Left cardiac atrium (tissue), 4 donors: ENCODE results near the gene FBXO10. TPM values are rescaled to one million over a fixed set of nuclear protein-coding genes. Genes with fewer than 3 reads are reported as not detected.

Experiments
- ATAC-seq, 2 donors: fragments of 200-7000 bp; cut with Tn5 transposase; one replicate each; pipeline ENCODE4 v1.9.1; 2020; ENCODE audit warnings: mild to moderate bottlenecking in 2 of 2, moderate library complexity in 2 of 2
- DNase-seq: peaks from one replicate; pipeline ENCODE4 v3.0.0-alpha.2; 2020
- intact Hi-C, 2 donors: fragments of 100-400 bp; cut with DNase I; formaldehyde crosslinking; loops; one replicate each; pipeline versions ENCODE4 v1.14.1 to v1.15.1; 2022 to 2023
- total RNA-seq, 2 donors: library from RNA; stranded (reverse); fragmentation: NEBNext Ultra II Directional; extraction: Animal tissue kit (Norgen Biotek cat#: 25700); gene quantifications; one replicate each; pipeline ENCODE4 v1.2.1, GENCODE V29; 2021
- donor health status: DM: no; HTN: yes; CAD: no.
- donor health status: DM: no; HTN: yes; CAD: no; lungs with severe emphysema.
- donor health status: DM: yes; HTN: yes; CAD: no.
- donor health status: Dilated cardiomyopathy.

The FBXO10 gene
- total RNA-seq, 2 donors from 2014 or later = 6.4 to 6.7 TPM

GRCh38 chr9:37559855-37560592 lies 16.2 kb downstream of the FBXO10 start:
- no peak for DNase-seq
- ATAC-seq = no peak
- intact Hi-C loops = loop anchor here in 1 of 2 donors (10.0 kb wide), 1 partner anchor 45 kb away; no protein-coding TSS in a partner anchor

GRCh38 chr9:37559125-37559524 lies 17.1 kb downstream of the FBXO10 start:
- intact Hi-C loops = no loop called here
- DNase-seq (no peak), ATAC-seq (no peak)

GRCh38 chr9:37555786-37556185 lies 20.4 kb downstream of the FBXO10 start:
- intact Hi-C loops = no loop called here
- no peak for ATAC-seq
- DNase-seq = no peak

- DNase-seq (no peak), ATAC-seq (no peak)
- intact Hi-C loops = no loop called here
Observed at GRCh38 chr9:37554318-37554717, 21.9 kb downstream of the FBXO10 start.

GRCh38 chr9:37551888-37552287 lies 24.3 kb downstream of the FBXO10 start:
- no peak for ATAC-seq
- intact Hi-C loops = no loop called here
- no peak for DNase-seq

GRCh38 chr9:37551468-37551867 lies 24.7 kb downstream of the FBXO10 start:
- no peak for ATAC-seq
- intact Hi-C loops = no loop called here
- DNase-seq = no peak

- intact Hi-C loops = no loop called here
Observed at GRCh38 chr9:37550781-37551180, 25.4 kb downstream of the FBXO10 start.

GRCh38 chr9:37549527-37549926 lies 26.7 kb downstream of the FBXO10 start:
- no peak for ATAC-seq
- no peak for DNase-seq
- intact Hi-C loops = no loop called here

More at GRCh38 chr9:37550781-37551180, 25.4 kb downstream of the FBXO10 start:
- DNase-seq (no peak), ATAC-seq (no peak)

- intact Hi-C loops = no loop called here
- no peak for ATAC-seq
- DNase-seq = no peak
Observed at GRCh38 chr9:37547328-37547878, 28.8 kb downstream of the FBXO10 start.

GRCh38 chr9:37543468-37543867 lies 32.7 kb downstream of the FBXO10 start:
- ATAC-seq (no peak), DNase-seq (no peak)
- intact Hi-C loops = no loop called here

GRCh38 chr9:37542895-37543294 lies 33.3 kb downstream of the FBXO10 start:
- DNase-seq = no peak
- no peak for ATAC-seq
- intact Hi-C loops = no loop called here

GRCh38 chr9:37542488-37542887 lies 33.7 kb downstream of the FBXO10 start:
- intact Hi-C loops = no loop called here
- DNase-seq = no peak
- no peak for ATAC-seq

GRCh38 chr9:37541465-37541864 lies 34.7 kb downstream of the FBXO10 start:
- ATAC-seq (no peak), DNase-seq (no peak)
- intact Hi-C loops = no loop called here

- intact Hi-C loops = no loop called here
- DNase-seq (no peak), ATAC-seq (peak in 1 of 2 donors; percentile 78)
Observed at GRCh38 chr9:37540634-37541033, 35.5 kb downstream of the FBXO10 start.

GRCh38 chr9:37539634-37540033 lies 36.5 kb downstream of the FBXO10 start:
- intact Hi-C loops = no loop called here
- DNase-seq (no peak), ATAC-seq (no peak)

- ATAC-seq (no peak), DNase-seq (no peak)
- intact Hi-C loops = no loop called here
Observed at GRCh38 chr9:37538099-37538498, 38.1 kb downstream of the FBXO10 start.

GRCh38 chr9:37534901-37535300 lies 41.3 kb downstream of the FBXO10 start:
- DNase-seq (no peak), ATAC-seq (no peak)
- intact Hi-C loops = no loop called here

- ATAC-seq = no peak
- intact Hi-C loops = no loop called here
- DNase-seq = no peak
Observed at GRCh38 chr9:37534412-37534811, 41.8 kb downstream of the FBXO10 start.

GRCh38 chr9:37531699-37532098 lies 44.5 kb downstream of the FBXO10 start:
- intact Hi-C loops = no loop called here
- DNase-seq (no peak), ATAC-seq (no peak)

GRCh38 chr9:37528652-37529471 lies 47.3 kb downstream of the FBXO10 start:
- no peak for DNase-seq
- peak in 1 of 2 donors; percentile 27 for ATAC-seq

More at GRCh38 chr9:37528652-37529471, 47.3 kb downstream of the FBXO10 start:
- intact Hi-C loops = no loop called here
